BE2C (cell line): ENCODE measurements around the gene HOXC4.

ENCODE experiments used
- DNase-seq: peaks from one replicate; pipeline ENCODE4 v3.0.0-alpha.2; 2020
- H3K27me3 ChIP-seq: fragments of 250-450 bp; sonication (Bioruptor Pico); 2 replicates; pipeline ENCODE4 v1.5.1; 2020; ENCODE audit warnings: mild to moderate bottlenecking
- H3K36me3 ChIP-seq: fragments of 250-450 bp; sonication (Bioruptor Pico); 2 replicates; pipeline ENCODE4 v1.5.1; 2020; ENCODE audit warnings: mild to moderate bottlenecking
- H3K4me1 ChIP-seq: fragments of 250-450 bp; sonication (Bioruptor Pico); 2 replicates; pipeline ENCODE4 v1.5.1; 2020
- H3K4me3 ChIP-seq: 2 replicates; pipeline ENCODE4 v1.5.1; 2011; ENCODE audit warnings: low read depth, low read length
- H3K9me3 ChIP-seq: fragments of 250-450 bp; sonication (Bioruptor Pico); 2 replicates; pipeline ENCODE4 v1.5.1; 2020
- TF ChIP-seq, protein P1 (sequence below): IDR thresholded peaks from 2 replicates; pipeline ENCODE4 v1.5.1; 2012; ENCODE audit warnings: mild to moderate bottlenecking, low read depth, low read length

The HOXC4 gene

DNA sequence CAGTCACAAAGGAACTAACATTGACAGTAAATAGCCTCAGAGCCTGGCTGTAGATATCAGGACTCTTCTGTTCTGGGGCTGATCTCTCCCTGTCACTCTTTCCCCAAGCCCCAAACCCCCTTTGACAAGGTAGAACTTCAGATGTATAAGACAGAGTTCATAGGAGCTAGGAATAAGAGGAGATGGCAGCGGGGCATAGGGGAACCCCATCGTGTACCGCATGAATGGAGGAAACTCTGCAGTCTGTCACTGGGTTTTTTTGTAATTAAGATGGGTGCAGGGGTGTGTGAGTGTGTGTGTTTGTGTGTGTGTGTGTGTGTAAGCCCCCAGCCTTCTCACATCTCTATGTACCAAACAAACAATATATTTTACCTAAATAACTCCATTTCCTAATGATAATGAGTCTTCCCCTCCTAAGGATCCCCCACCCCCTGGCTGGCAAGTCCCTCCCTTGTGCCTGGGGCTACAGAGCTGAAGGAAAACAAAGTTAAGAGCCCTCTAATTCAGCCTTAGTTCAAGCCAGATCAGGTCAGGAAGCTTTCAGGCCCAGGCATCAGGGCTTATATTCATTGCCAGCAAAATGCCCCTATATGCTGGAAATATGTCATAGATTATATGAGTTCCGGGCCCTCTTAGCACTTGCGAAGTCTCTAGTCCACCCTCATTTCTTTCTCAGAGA lies 9.1 kb upstream of the HOXC4 start:
- no peak overlapping the region for H3K4me3 ChIP-seq
- H3K4me1 ChIP-seq, result peaks cover 24% of the 10 kb centered on the region
- TF ChIP-seq, protein P1, sequence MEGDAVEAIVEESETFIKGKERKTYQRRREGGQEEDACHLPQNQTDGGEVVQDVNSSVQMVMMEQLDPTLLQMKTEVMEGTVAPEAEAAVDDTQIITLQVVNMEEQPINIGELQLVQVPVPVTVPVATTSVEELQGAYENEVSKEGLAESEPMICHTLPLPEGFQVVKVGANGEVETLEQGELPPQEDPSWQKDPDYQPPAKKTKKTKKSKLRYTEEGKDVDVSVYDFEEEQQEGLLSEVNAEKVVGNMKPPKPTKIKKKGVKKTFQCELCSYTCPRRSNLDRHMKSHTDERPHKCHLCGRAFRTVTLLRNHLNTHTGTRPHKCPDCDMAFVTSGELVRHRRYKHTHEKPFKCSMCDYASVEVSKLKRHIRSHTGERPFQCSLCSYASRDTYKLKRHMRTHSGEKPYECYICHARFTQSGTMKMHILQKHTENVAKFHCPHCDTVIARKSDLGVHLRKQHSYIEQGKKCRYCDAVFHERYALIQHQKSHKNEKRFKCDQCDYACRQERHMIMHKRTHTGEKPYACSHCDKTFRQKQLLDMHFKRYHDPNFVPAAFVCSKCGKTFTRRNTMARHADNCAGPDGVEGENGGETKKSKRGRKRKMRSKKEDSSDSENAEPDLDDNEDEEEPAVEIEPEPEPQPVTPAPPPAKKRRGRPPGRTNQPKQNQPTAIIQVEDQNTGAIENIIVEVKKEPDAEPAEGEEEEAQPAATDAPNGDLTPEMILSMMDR, result no peak
- no peaks in the 10 kb centered on the region for H3K36me3 ChIP-seq
- no peak for DNase-seq
- H3K27me3 ChIP-seq, result no peaks in the 10 kb centered on the region
- H3K9me3 ChIP-seq, result no peaks in the 10 kb centered on the region

DNA sequence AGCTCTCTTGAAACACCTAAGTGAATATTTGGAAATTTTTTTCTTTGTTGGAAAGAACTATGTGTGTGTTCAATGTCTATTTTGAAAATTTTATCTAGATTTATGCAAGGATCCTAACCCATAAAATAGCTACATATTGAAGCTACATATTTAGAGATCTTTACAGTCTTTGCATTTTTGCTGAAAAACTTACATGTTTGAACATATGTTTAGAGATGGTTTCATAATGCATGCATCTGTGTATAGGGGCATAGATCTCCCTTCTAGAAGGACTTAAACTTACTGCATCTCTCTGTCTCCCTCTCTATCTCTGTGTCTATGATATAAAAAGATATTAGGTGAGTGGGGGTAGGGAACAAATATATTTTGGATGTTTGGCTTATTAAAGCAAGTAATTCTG lies 8.2 kb upstream of the HOXC4 start:
- Histone ChIP-seq H3K27me3 (no peaks in the 10 kb centered on the region), H3K9me3 (no peaks in the 10 kb centered on the region), H3K36me3 (no peaks in the 10 kb centered on the region), H3K4me1 (peaks cover 22% of the 10 kb centered on the region), H3K4me3 (no peak overlapping the region)
- no peak for DNase-seq
- TF ChIP-seq, protein P1, result no peak

DNA sequence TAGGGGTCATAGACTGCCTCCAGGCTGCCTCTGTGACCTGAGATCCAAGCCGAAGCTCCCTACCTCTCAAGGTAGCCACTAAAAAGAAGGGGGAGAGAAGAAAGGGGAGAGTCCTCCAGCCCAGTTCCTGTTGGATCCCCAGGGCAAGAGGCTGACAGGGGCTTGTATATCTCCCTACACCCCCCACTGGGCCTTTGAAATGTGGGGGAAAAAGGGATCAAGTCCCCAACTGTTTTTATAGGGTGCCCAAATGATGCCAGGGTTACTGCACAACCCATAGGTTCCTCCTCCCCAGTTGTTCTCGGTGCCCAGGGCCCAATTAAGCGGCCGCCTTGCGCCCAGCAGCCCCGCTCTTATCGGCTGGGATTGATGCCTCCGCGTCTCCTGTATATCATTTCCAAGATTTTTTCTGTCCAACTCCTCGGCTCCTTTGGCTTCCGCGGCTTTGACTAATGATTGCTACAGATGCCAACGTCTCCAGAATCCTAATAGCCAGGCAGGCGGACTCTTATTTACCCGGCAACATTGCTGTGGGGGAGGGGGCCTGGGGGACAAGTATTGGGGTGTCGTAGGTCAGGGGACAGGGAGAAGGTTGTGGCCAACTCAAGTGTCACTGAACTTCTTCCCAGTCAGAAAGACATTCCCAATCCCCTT lies 7.6 kb upstream of the HOXC4 start:
- Histone ChIP-seq H3K4me3 (no peak overlapping the region), H3K4me1 (peaks cover 20% of the 10 kb centered on the region), H3K9me3 (no peaks in the 10 kb centered on the region), H3K27me3 (no peaks in the 10 kb centered on the region), H3K36me3 (no peaks in the 10 kb centered on the region)
- TF ChIP-seq, protein P1, result no peak
- DNase-seq, result no peak

DNA sequence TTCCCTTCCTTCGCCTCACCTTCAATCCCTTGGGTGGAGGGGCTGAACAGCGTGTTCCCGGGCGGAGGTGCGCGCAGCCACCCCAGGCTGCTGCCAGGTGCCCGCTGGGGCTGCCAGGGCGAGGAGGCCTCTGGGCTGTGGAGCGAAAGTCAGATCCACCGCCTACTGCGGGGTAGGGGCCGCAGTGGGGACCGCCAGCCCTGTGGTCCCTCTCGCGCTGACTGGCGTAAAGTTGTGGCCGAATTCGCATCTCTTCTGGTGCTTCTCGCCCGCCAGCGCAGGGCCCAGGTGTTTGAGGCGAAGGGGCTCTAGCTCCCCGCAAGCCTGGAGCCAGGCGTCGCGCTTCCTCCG lies 6.9 kb upstream of the HOXC4 start:
- Histone ChIP-seq H3K4me3 (no peak overlapping the region), H3K36me3 (no peaks in the 10 kb centered on the region), H3K9me3 (no peaks in the 10 kb centered on the region), H3K27me3 (no peaks in the 10 kb centered on the region), H3K4me1 (peaks cover 22% of the 10 kb centered on the region)
- TF ChIP-seq, protein P1, result no peak
- DNase-seq, result no peak

DNA sequence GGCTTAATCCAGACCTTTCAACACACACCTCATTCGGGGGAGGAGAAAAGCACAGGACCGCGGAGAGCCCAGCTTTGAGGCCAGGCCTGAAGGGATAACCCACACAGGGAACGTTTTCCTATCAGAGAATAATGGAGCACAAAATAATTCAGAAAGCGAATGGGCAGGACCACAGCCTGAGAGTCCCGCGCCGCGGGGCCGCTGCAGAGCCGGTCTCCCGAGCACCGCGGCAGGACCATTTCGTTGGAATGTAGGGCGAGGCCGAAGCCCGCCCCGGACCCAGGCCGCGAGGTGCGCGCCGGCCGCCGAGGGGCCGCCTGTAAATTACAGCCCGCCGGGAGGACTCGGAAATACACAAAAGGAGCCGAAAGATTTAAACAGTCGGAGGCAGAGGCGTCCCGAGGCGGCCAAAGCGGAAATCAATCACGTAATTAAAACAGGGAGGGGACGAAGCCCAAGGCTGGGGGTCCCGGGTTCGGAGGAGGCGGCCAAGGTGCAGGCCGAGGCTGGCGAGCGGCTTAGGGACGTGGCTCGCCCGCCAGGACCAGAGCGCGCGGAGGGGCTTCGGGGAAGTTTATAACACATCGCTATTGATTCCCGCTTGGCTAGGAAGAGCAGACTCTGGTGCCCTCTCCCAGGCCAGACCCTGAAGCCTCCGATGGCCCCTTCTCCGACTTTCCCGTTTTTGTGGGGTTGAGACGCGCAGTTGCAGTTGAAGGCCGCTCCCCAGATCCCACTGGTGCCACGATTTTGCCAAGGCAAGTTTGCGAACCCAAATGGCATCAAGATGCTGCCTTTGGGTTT lies 6.3 kb upstream of the HOXC4 start:
- peaks cover 25% of the 10 kb centered on the region for H3K4me1 ChIP-seq
- DNase-seq, result no peak
- TF ChIP-seq, protein P1, result no peak
- H3K27me3 ChIP-seq, result no peaks in the 10 kb centered on the region
- H3K9me3 ChIP-seq, result no peaks in the 10 kb centered on the region
- H3K36me3 ChIP-seq, result no peaks in the 10 kb centered on the region
- H3K4me3 ChIP-seq, result no peak overlapping the region

DNA sequence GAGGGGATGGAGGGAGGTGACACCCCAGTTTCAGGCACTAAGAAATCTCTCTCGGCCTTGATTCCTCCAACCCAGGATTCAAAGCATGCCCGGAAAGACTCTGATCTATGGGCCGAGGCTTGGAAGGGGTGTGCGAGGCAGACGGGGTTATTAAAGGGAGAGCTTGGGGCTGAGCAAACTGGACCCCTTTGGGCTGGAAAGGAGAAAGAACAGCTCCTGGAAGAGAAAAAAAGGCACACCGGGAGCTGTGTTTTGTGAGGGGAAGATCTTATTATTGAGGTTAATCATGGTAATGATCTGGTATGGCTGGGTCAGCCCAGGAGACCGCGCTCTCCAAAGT lies 5.7 kb upstream of the HOXC4 start:
- Histone ChIP-seq H3K27me3 (no peaks in the 10 kb centered on the region), H3K36me3 (no peaks in the 10 kb centered on the region), H3K9me3 (no peaks in the 10 kb centered on the region), H3K4me1 (peaks cover 25% of the 10 kb centered on the region), H3K4me3 (no peak overlapping the region)
- no peak for DNase-seq
- TF ChIP-seq, protein P1, result no peak
